Testis (tissue), 3 donors: Measurements from ENCODE around the gene PRRT1B. TPM values are rescaled to one million over a fixed set of nuclear protein-coding genes. Genes with fewer than 3 reads are reported as not detected.

Source experiments
- DNase-seq: peaks from one replicate; pipeline ENCODE4 v3.0.0-alpha.2; 2019
- H3K27ac ChIP-seq, 2 donors: fragments of 200-600 bp; sonication (generic); one replicate each; pipeline ENCODE4 v1.5.1; 2019
- H3K27me3 ChIP-seq: fragments of 200-600 bp; sonication (generic); one replicate; pipeline ENCODE4 v1.5.1; 2019
- H3K36me3 ChIP-seq: fragments of 200-600 bp; sonication (generic); one replicate; pipeline ENCODE4 v1.5.1; 2017; ENCODE audit warnings: low read depth; ENCODE audit errors: missing control alignments
- H3K4me1 ChIP-seq: fragments of 200-600 bp; sonication (generic); one replicate; pipeline ENCODE4 v1.5.1; 2019
- H3K4me3 ChIP-seq, 2 donors: fragments of 200-600 bp; sonication (generic); one replicate each; pipeline ENCODE4 v1.5.1; 2017 to 2019
- H3K9me3 ChIP-seq: fragments of 200-600 bp; sonication (generic); one replicate; pipeline ENCODE4 v1.5.1; 2017
- POLR2A ChIP-seq: fragments of 450-650 bp; IDR thresholded peaks from one replicate; pipeline ENCODE4 v1.6.1; 2017; ENCODE audit warnings: antibody characterized with exemption, mild to moderate bottlenecking, moderate library complexity
- WGBS, 2 donors: methylation state at CpG; one replicate each; pipeline ENCODE4 v1.1.5; 2018; 5-methylcytosine and 5-hydroxymethylcytosine counted together
- intact Hi-C: fragments of 100-400 bp; cut with DNase I; formaldehyde crosslinking; loops from one replicate; pipeline ENCODE4 v1.15.1; 2023; ENCODE audit warnings: low total_unique reads
- polyA plus RNA-seq: library from polyadenylated mRNA; stranded (reverse); fragments of 350-450 nt; fragmentation: Illumina TruSeq; extraction: RNeasy Lipid Tissue Mini Kit (QIAGEN cat#74804); gene quantifications from one replicate; pipeline ENCODE4 v1.2.3, GENCODE V29; 2014; ENCODE audit warnings: low read depth, low replicate concordance; ENCODE audit not compliant: insufficient read depth
- total RNA-seq, 2 donors: library from RNA; depleted of rRNA; stranded (reverse); fragments of >200 nt; gene quantifications; one replicate each; pipeline ENCODE4 v1.2.3, GENCODE V29; 2016
- TF ChIP-seq, protein P1 (sequence below), 3 experiments: fragments of 450-650 bp in 2 of 3; fragments of 200-600 bp in 1 of 3; sonication (generic) in 1 of 3; IDR thresholded peaks; one replicate each; pipeline ENCODE4 v1.5.1; 2016 to 2019; ENCODE audit warnings: antibody characterized with exemption in 3 of 3, mild to moderate bottlenecking in 2 of 3, moderate library complexity in 1 of 3

The PRRT1B gene
- total and polyA plus RNA-seq, 3 donors from 2014 or later, result 0.47 TPM; not detected in 2

DNA sequence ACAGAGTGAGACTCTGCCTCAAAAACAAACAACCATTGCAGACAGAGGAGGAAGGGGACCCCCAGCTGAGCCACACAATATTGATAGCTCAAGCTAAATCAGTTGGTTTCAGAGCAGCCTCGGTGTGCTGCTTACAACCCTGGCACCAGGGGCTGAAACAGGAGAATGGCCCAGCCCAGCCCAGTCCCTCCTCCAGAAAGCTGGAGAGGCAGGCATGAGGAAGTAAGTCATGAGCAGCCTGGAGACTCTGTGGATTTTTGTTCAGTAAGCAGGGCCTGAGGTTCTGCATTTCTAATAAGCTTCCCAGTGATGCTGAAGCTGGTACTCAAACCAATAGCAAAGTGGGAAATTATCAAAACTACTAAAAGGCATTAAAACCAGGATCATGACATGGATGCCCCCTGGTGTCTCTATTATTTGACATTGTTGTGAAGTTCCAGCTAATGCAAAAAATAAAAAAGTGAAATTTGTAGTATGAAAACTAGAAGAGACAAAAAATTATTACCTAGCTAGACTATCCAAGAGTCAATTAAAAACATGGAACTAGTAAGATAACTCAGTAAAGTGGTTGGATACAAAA, 14.2 kb downstream of the PRRT1B start:
- Histone ChIP-seq H3K4me1 (no peaks in the 10 kb centered on the region), H3K27me3 (no peaks in the 10 kb centered on the region), H3K36me3 (no peaks in the 10 kb centered on the region), H3K9me3 (no peaks in the 10 kb centered on the region), H3K27ac (no peak overlapping the region), H3K4me3 (no peak overlapping the region)
- no peak for DNase-seq
- WGBS, 2 donors, result 72% methylated on average over 1 of the region's 1 CpG; no CpG with 5 or more reads in 1 of the 2 donors
- TF ChIP-seq POLR2A, result no peak
- TF ChIP-seq, protein P1, sequence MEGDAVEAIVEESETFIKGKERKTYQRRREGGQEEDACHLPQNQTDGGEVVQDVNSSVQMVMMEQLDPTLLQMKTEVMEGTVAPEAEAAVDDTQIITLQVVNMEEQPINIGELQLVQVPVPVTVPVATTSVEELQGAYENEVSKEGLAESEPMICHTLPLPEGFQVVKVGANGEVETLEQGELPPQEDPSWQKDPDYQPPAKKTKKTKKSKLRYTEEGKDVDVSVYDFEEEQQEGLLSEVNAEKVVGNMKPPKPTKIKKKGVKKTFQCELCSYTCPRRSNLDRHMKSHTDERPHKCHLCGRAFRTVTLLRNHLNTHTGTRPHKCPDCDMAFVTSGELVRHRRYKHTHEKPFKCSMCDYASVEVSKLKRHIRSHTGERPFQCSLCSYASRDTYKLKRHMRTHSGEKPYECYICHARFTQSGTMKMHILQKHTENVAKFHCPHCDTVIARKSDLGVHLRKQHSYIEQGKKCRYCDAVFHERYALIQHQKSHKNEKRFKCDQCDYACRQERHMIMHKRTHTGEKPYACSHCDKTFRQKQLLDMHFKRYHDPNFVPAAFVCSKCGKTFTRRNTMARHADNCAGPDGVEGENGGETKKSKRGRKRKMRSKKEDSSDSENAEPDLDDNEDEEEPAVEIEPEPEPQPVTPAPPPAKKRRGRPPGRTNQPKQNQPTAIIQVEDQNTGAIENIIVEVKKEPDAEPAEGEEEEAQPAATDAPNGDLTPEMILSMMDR (IDR thresholded peaks at IDR 0.05), result no peak
- intact Hi-C loops, result no loop called here

DNA sequence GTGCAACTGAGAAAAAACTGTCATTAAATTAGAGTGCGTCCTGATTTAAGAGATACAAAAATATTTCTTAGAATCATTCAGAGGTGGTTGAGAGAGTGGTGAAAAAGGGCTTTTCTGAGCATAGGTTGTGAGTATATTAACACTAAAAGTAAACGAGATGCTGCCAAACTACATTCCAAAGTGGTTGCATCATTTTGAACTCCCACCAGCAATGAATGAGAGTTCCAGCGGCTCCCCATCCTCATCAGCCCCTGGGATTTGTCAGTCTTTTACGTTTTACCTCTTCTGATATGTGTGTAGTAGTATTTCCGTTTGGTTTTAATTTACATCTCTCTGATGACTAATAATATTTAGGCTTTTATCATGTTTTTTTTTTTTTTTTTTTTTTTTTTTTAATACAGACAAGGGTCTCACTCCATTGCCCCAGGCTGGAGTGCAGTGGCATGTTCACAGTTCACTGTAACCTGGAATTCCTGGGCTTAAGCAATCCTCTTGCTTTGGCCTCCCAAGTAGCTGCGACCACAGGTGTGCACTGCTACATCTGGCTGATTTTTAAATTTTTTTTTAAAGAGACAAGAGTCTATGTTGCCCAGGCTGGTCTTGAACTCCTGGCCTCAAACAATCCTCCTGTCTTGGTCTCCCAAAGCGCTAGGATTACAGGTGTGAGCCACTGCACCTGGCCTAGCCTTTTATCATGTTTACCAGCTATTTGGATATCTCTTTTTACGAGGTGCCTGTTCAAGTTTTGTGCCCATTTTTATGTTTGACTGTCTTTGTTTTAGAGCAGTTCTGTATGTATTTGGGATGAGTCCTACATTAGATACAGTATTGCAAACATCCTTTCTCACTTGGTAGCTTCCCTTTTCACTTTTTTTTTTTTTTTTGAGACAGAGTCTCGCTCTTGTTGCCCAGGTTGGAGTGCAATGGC, 17.0 kb downstream of the PRRT1B start:
- 65 to 70% methylated on average over 9 of the region's 9 CpGs for WGBS, 2 donors
- intact Hi-C loops, result no loop called here

DNA sequence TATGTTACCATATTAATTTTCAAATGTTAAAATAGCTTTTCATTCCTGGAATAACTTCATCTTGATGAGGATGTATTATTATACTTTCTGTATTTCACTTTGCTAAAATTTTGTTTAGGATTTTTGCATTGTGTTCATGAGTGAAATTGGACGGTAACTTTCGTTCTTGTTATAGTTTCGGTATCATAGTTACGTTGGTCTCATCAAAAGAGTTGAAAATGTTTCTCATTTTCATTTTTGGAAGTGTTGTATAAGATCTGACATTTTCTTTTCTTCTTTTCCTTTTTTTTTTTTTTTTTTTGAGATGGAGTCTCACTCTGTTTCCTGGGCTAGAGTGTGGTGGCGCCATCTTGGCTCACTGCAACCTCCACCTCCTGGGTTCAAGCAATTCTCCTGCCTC, 20.0 kb downstream of the PRRT1B start:
- no peaks in the 10 kb centered on the region for H3K36me3 ChIP-seq
- no peak overlapping the region for H3K27ac ChIP-seq
- no peaks in the 10 kb centered on the region for H3K4me1 ChIP-seq
- TF ChIP-seq, protein P1 (IDR thresholded peaks at IDR 0.05), result no peak
- TF ChIP-seq POLR2A, result no peak
- WGBS, 2 donors, result 95 to 98% methylated on average over 5 of the region's 5 CpGs
- intact Hi-C loops, result no loop called here
- H3K4me3 ChIP-seq, result no peak overlapping the region
- H3K27me3 ChIP-seq, result no peaks in the 10 kb centered on the region
- no peak for DNase-seq
- no peaks in the 10 kb centered on the region for H3K9me3 ChIP-seq

More for the DNA sequence above, 17.0 kb downstream of the PRRT1B start:
- no peaks in the 10 kb centered on the region for H3K36me3 ChIP-seq
- TF ChIP-seq POLR2A, result no peak
- TF ChIP-seq, protein P1 (IDR thresholded peaks at IDR 0.05), result no peak
- H3K4me3 ChIP-seq, result no peak overlapping the region
- H3K27ac ChIP-seq, result no peak overlapping the region
- DNase-seq, result no peak
- H3K27me3 ChIP-seq, result no peaks in the 10 kb centered on the region
- H3K9me3 ChIP-seq, result no peaks in the 10 kb centered on the region
- H3K4me1 ChIP-seq, result no peaks in the 10 kb centered on the region

DNA sequence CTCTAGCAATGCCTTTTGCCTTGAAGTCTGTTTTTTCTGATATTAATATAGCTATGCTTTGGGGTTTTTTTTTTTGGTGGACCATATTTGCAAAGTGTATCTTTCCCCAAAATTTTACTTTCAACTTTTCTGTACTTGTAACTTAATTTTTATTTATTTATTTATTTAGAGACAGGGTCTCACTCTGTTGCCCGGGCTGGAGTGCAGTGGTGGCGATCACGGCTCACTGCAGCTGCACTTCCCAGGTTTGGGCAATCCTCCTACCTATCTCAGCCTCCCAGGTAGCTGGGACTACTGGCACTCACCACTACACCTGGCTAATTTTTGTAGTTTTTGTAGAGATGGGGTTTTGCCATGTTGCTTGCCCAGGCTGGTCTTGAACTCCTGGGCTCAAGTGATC, 20.8 kb downstream of the PRRT1B start:
- WGBS, 2 donors, result 92 to 93% methylated on average over 3 of the region's 3 CpGs
- Histone ChIP-seq H3K9me3 (no peaks in the 10 kb centered on the region), H3K4me1 (no peaks in the 10 kb centered on the region), H3K36me3 (no peaks in the 10 kb centered on the region), H3K27me3 (no peaks in the 10 kb centered on the region), H3K27ac (no peak overlapping the region), H3K4me3 (no peak overlapping the region)
- TF ChIP-seq, protein P1 (IDR thresholded peaks at IDR 0.05), result no peak
- no peak for TF ChIP-seq POLR2A
- intact Hi-C loops, result no loop called here
- no peak for DNase-seq
